ENCODE results near the gene RRP1B.
"Not testable (repeated sequence)": the region's sequence is repeated elsewhere in the genome, so short reads cannot be mapped to it uniquely, and the experiment has no call there.

Gene RRP1B

GRCh38 chr21:43643193-43643592 is 16.2 kb upstream of the RRP1B start:
- no peak for FAIRE-seq

- no peak for FAIRE-seq
Measured at GRCh38 chr21:43644071-43644470, 15.3 kb upstream of the RRP1B start.

- no peak for FAIRE-seq
Measured at GRCh38 chr21:43644609-43645008, 14.8 kb upstream of the RRP1B start.

GRCh38 chr21:43645136-43645891 is 14.0 kb upstream of the RRP1B start:
- FAIRE-seq, result no peak

GRCh38 chr21:43645976-43646375 is 13.4 kb upstream of the RRP1B start:
- FAIRE-seq, result no peak

GRCh38 chr21:43646550-43647260 is 12.7 kb upstream of the RRP1B start:
- no peak for FAIRE-seq

GRCh38 chr21:43648171-43648570 is 11.2 kb upstream of the RRP1B start:
- no peak for FAIRE-seq

GRCh38 chr21:43651926-43652325 is 7.4 kb upstream of the RRP1B start:
- FAIRE-seq, result not testable (repeated sequence)

GRCh38 chr21:43652616-43653015 is 6.7 kb upstream of the RRP1B start:
- FAIRE-seq, result no peak

DNA sequence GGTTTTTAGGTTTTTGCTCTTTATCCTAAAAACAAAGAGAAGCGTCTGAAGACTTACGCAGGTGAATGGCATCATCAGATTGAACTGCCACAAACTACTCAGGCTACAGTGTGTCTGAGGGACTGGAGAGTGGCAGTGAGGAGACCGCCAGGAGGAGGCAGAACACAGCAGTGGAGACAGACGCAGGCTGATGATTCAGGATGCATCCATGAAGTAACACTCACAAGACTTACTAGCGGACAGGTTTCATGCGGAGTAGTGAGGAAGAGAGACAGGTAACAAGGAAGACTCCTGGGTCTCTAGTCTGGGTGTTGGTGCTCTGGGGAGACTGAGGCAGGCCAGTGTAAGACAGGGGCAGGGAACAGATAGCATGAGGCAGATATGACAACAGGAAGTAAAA is 5.7 kb upstream of the RRP1B start:
- FAIRE-seq, result no peak

DNA sequence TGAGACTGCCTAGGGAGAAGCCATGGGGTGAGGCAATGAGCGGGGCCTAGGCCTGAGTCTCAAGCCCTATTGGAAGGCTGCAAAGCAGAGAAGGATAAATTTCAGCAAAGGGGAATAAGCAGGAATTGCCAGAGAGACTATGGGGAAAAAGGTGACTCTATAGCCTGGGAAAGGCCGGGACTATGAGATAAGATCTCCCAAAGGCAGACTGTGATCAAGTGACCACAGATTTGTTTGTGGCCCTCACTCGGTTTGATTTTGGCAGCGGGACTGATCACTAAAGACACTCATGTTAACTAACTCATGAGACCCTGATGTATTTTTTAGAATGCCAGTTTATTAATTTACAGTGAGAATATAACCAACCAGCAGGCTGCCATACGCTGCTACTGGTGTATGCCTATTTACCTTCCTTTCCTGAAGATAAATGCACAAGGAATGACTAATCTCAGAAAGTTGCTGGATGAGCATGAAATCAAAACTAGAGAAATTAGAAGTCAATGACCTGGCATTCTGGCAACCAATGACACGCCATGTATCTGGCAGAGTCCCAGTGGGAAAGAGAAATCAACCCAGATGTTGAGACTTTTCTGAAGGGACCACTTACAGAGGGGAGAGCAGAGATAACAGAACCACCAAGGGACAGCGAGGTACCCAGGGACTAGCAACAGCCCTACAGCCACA is 4.4 kb upstream of the RRP1B start:
- FAIRE-seq, result no peak

GRCh38 chr21:43657355-43658087 is 1.8 kb upstream of the RRP1B start:
- FAIRE-seq, result no peak

DNA sequence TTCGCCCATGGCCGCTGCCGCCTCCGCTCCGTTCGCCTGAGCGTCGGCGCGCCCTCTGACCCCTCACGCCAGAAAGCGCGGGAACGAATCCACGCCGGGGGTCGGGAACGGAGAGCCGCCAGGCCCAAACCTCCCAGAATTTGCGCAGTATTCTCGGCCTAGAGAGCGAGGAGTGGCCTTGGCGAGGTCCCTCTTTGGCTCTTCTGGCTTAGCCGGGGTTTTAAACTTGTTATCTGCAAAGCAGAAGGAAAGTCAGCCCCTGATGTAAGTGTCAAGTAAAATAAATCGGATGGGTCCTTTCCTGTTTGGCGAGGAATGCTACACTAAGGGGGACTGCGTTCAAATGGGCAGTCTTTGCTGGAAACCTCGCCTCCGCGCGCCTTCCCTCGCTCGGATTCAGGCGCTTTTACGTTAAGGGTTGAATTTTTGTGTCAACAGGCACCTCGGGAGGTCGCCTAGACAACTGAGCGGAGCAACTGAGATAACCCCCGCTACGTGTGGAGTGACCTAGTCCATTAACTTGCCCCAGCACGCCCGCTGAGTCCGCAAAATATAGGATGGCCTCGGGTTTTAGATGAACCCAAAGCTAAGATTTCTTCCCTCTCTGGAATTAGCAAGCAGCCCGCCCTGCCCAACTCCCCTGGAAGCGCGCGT is 1.1 kb upstream of the RRP1B start:
- no peak for FAIRE-seq

DNA sequence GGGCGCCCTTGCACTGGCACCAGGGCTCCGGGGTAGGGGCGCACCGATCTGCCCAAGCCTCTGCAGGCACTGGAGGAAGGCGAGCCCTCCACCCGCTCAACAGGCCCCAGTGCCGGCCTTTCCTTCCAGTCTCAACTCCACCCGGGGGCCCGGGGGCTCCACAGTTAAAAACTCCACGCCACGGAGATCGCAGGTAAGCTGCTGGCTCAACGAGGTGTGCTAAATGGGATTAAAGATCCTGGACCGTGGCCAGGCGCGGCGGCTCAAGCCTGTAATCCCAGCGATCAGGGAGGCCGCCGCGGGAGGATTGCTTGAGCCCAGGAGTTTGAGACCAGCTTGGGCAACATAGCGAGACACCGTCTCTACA is 608 bp upstream of the RRP1B start:
- no peak for FAIRE-seq

- no peak for FAIRE-seq
Measured at GRCh38 chr21:43662286-43662685, 2.9 kb downstream of the RRP1B start.

DNA sequence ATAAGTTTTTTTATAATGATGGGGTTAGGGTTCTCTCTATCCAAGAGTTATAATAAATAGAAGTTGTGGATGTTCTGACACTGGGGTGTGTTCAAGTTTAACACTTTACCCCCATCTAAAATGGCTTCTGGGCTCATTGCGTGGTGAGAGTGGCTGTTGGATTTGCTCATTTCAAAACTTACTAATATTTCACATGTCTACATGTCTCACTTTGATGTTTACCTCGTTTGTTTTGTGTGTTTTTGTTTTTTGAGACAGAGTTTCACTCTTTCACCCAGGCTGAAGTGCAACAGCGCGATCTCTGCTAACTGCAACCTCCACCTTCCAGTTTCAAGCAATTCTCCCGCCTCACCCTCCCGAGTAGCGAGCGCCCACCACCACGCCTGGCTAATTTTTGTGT is 3.7 kb downstream of the RRP1B start:
- FAIRE-seq, result no peak

- FAIRE-seq, result no peak
Measured at GRCh38 chr21:43664358-43664757, 5.0 kb downstream of the RRP1B start.

DNA sequence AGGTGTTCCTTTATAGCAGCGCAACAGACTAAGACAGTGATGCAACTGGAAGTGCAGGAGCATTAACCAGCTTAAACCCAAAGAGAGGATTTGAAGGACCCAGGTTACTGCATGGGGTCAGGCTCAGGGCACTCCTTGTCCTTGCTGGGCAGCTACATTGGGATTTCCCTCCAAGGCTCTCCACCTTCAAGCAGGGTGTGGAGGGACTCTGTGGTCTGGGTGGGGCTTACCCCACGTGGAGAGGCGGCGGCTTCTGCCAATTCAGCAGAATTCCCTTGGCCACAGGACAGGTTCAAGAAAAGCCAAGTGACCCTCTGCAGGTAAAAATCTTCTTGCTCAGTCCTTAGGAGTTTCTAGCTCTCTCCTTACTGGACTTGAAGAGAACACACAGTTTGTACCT is 6.5 kb downstream of the RRP1B start:
- FAIRE-seq, result no peak

- no peak for FAIRE-seq
Measured at GRCh38 chr21:43667191-43667904, 8.0 kb downstream of the RRP1B start.

DNA sequence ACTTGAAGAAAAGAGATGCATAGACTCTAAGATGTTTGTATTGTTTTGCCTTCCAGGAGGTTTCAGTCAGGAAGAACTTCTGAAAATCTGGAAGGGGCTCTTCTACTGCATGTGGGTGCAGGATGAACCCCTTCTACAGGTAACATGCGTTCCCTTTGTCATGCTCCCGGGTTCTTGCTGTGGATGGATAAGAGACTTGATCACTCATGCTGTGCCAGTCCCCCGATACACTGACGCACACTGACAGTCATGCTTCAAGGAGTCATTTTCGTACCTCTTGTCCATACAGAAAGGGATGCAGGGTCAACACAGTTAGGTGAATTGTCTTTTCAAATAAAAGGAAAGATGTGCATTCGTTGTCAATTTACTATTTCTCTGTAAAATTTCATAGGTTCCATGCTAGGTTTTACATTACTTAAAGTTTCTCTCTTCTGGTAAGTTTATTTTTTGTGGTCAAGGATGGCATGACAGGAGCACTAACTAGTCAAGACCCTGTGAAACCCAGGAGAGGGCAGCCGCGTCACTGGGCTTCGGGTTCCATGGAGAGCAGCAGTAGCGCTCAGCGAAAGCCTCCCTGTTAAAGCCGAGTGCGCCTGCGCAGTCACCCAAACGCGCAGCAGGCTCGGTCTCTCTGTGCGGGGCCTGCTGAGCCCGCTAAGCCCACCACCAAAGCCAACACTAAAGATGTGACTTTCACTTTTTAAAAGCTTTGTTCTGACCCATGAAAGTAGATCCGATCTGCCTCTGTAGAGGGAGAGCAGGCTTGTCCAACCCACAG is 10.7 kb downstream of the RRP1B start:
- FAIRE-seq, result no peak

DNA sequence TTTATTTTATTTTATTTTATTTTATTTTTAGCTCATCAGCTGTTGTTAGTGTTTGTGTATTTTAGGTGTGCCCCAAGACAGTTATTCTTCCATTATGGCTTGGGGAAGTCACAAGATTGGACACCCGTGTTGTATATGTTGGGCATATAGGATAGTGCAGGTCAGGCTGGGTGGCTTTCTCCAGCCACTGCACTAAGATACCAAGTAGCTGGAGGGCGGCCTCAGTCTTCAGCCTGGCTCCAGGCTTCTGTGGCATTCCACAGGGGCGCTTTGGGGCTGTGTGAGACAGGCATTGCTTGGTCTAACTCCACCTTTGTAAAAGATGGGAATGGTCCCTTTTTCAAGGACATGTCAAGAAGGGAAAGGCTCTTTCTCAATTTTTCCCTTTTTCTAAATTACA is 16.5 kb downstream of the RRP1B start:
- FAIRE-seq, result no peak

Data from colon (tissue), 2 donors.